MM.1S (cell line): Measurements from ENCODE around the gene DPH6.

Source experiments
- DNase-seq: peaks from one replicate; pipeline ENCODE4 v3.0.0-alpha.2; 2015
- H2AFZ ChIP-seq: fragments of 300-600 bp; sonication (generic); 2 replicates; pipeline ENCODE4 v1.6.0; 2016; ENCODE audit warnings: antibody characterized with exemption, low read length
- H3F3A ChIP-seq: fragments of 300-600 bp; sonication (generic); 2 replicates; pipeline ENCODE4 v1.6.1; 2016; ENCODE audit warnings: mild to moderate bottlenecking, antibody characterized with exemption, low read length, moderate library complexity, mixed read lengths; ENCODE audit not compliant: insufficient read depth
- H3K27ac ChIP-seq: fragments of 300-600 bp; sonication (generic); 2 replicates; pipeline ENCODE4 v1.5.1; 2016; ENCODE audit warnings: mild to moderate bottlenecking, low read length
- H3K27me3 ChIP-seq: fragments of 300-600 bp; sonication (generic); replicated peaks from 2 replicates; pipeline ENCODE4 v1.6.0; 2016; ENCODE audit warnings: low read length; ENCODE audit not compliant: insufficient read depth
- H3K36me3 ChIP-seq: fragments of 300-600 bp; sonication (generic); replicated peaks from 2 replicates; pipeline ENCODE4 v1.6.1; 2016; ENCODE audit warnings: mild to moderate bottlenecking, low read length, mixed read lengths; ENCODE audit not compliant: insufficient read depth
- H3K4me1 ChIP-seq: fragments of 300-600 bp; sonication (generic); 2 replicates; pipeline ENCODE4 v1.6.1; 2016; ENCODE audit warnings: low read length, mixed read lengths
- H3K4me2 ChIP-seq: fragments of 300-600 bp; sonication (generic); 2 replicates; pipeline ENCODE4 v1.6.0; 2016; ENCODE audit warnings: low read depth, low read length
- H3K4me3 ChIP-seq: fragments of 300-600 bp; sonication (generic); 2 replicates; pipeline ENCODE4 v1.5.1; 2016; ENCODE audit warnings: low read length, mixed read lengths
- H3K79me2 ChIP-seq: fragments of 300-600 bp; sonication (generic); 2 replicates; pipeline ENCODE4 v1.6.1; 2016; ENCODE audit warnings: mixed run types, low read length, mixed read lengths
- H3K9ac ChIP-seq: fragments of 300-600 bp; sonication (generic); 2 replicates; pipeline ENCODE4 v1.6.1; 2016; ENCODE audit warnings: low read length, mixed read lengths
- H3K9me2 ChIP-seq: fragments of 300-600 bp; sonication (generic); replicated peaks from 2 replicates; pipeline ENCODE4 v1.6.1; 2016; ENCODE audit warnings: mild to moderate bottlenecking, low read length, mixed read lengths; ENCODE audit not compliant: insufficient read depth
- H3K9me3 ChIP-seq: fragments of 300-600 bp; sonication (generic); replicated peaks from 2 replicates; pipeline ENCODE4 v1.6.1; 2016; ENCODE audit warnings: mild to moderate bottlenecking, low read length, mixed read lengths; ENCODE audit not compliant: insufficient read depth
- H4K20me1 ChIP-seq: fragments of 300-600 bp; sonication (generic); 2 replicates; pipeline ENCODE4 v1.6.1; 2016; ENCODE audit warnings: mild to moderate bottlenecking, low read length, moderate library complexity, mixed read lengths; ENCODE audit not compliant: insufficient read depth
- CTCF ChIP-seq: fragments of 300-600 bp; sonication (generic); IDR thresholded peaks from 2 replicates; pipeline ENCODE4 v1.5.1; 2016; ENCODE audit warnings: antibody characterized with exemption, low read length, mixed read lengths
- EZH2 ChIP-seq: fragments of 300-600 bp; sonication (generic); optimal IDR thresholded peaks from 2 replicates; pipeline ENCODE3; 2017; ENCODE audit warnings: low read depth, mild to moderate bottlenecking, antibody characterized with exemption, low read length, mixed read lengths
- EZH2phosphoT487 ChIP-seq: fragments of 300-600 bp; sonication (generic); IDR thresholded peaks from 2 replicates; pipeline ENCODE4 v1.6.1; 2018; ENCODE audit warnings: antibody characterized with exemption, low read length

Gene DPH6

GRCh38 chr15:35458176-35458856, 87.6 kb downstream of the DPH6 start:
- no peak for TF ChIP-seq EZH2phosphoT487
- no peak for TF ChIP-seq EZH2
- no peak for TF ChIP-seq CTCF
- Histone ChIP-seq H2AFZ (no peak overlapping the region), H4K20me1 (no peaks in the 10 kb centered on the region), H3K9me2 (no peaks in the 10 kb centered on the region), H3K4me2 (no peak overlapping the region), H3K27me3 (no peaks in the 10 kb centered on the region), H3K4me1 (no peaks in the 10 kb centered on the region), H3F3A (no peaks in the 10 kb centered on the region), H3K4me3 (no peak overlapping the region), H3K36me3 (no peaks in the 10 kb centered on the region), H3K9ac (no peak overlapping the region), H3K9me3 (no peaks in the 10 kb centered on the region), H3K27ac (no peak overlapping the region), H3K79me2 (no peaks in the 10 kb centered on the region)
- no peak for DNase-seq

GRCh38 chr15:35455201-35455600, 90.8 kb downstream of the DPH6 start:
- no peak overlapping the region for H3K4me2 ChIP-seq
- no peak overlapping the region for H3K9ac ChIP-seq
- no peaks in the 10 kb centered on the region for H3K9me3 ChIP-seq
- TF ChIP-seq EZH2, result no peak
- no peak for TF ChIP-seq CTCF
- no peak for TF ChIP-seq EZH2phosphoT487
- H3K79me2 ChIP-seq, result no peaks in the 10 kb centered on the region
- no peak overlapping the region for H3K4me3 ChIP-seq
- H3K36me3 ChIP-seq, result no peaks in the 10 kb centered on the region
- H3F3A ChIP-seq, result no peaks in the 10 kb centered on the region
- DNase-seq, result no peak
- no peak overlapping the region for H2AFZ ChIP-seq
- no peaks in the 10 kb centered on the region for H4K20me1 ChIP-seq
- no peaks in the 10 kb centered on the region for H3K4me1 ChIP-seq
- no peaks in the 10 kb centered on the region for H3K27me3 ChIP-seq
- no peak overlapping the region for H3K27ac ChIP-seq
- H3K9me2 ChIP-seq, result no peaks in the 10 kb centered on the region

- Histone ChIP-seq H2AFZ (no peak overlapping the region), H3K9me2 (no peaks in the 10 kb centered on the region), H3K9ac (no peak overlapping the region), H3K27ac (no peak overlapping the region), H3K4me1 (no peaks in the 10 kb centered on the region), H4K20me1 (no peaks in the 10 kb centered on the region), H3K4me3 (no peak overlapping the region), H3K36me3 (no peaks in the 10 kb centered on the region), H3F3A (no peaks in the 10 kb centered on the region), H3K4me2 (no peak overlapping the region), H3K27me3 (no peaks in the 10 kb centered on the region), H3K79me2 (no peaks in the 10 kb centered on the region), H3K9me3 (no peaks in the 10 kb centered on the region)
- TF ChIP-seq EZH2phosphoT487 (no peak), EZH2 (no peak), CTCF (no peak)
- no peak for DNase-seq
Measured at GRCh38 chr15:35450492-35450891, 95.5 kb downstream of the DPH6 start.
